AG04450 (cell line): ENCODE results near the gene SCGB3A2. TPM values are rescaled to one million over a fixed set of nuclear protein-coding genes. Genes with fewer than 3 reads are reported as not detected.

ENCODE experiments used
- CTCF ChIA-PET: fragments of 300-600, 350-600 bp; formaldehyde crosslinking; extraction: SDS; loops from one replicate; lab custom pipeline; 2022; ENCODE audit warnings: antibody characterized with exemption, inconsistent platforms; lab: Charles Lee
- POLR2A ChIA-PET: fragments of 350-600 bp; formaldehyde crosslinking; extraction: SDS; loops from one replicate; lab custom pipeline; 2021; ENCODE audit warnings: antibody characterized with exemption, inconsistent platforms; lab: Yijun Ruan, JAX
- DNase-seq: peaks from one replicate; pipeline ENCODE4 v3.0.0-alpha.2; 2011; ENCODE audit warnings: low read depth, low spot score
- H3K27ac ChIP-seq: one replicate; pipeline ENCODE4 v1.5.1; 2012; ENCODE audit warnings: low read depth, low read length, control low read depth
- H3K27me3 ChIP-seq: one replicate; pipeline ENCODE4 v1.6.0; 2012; ENCODE audit warnings: low read length; ENCODE audit not compliant: control insufficient read depth, insufficient read depth
- H3K4me3 ChIP-seq: 2 replicates; pipeline ENCODE4 v1.5.1; 2011; ENCODE audit warnings: mild to moderate bottlenecking, low read depth, low read length, control low read depth
- H3K9me3 ChIP-seq: 2 replicates; pipeline ENCODE4 v1.5.1; 2012; ENCODE audit warnings: low read length; ENCODE audit not compliant: control insufficient read depth, insufficient read depth
- polyA plus RNA-seq: library from polyadenylated mRNA; depleted of rRNA; stranded (reverse); fragments of >200 nt; gene quantifications from 2 replicates; pipeline ENCODE4 v1.2.3, GENCODE V29; 2011; rRNA removed
- TF ChIP-seq, protein P1 (sequence below): IDR thresholded peaks from 2 replicates; pipeline ENCODE4 v1.5.1; 2011; ENCODE audit warnings: low read depth, low read length, control low read depth, inconsistent platforms

Gene SCGB3A2
- polyA plus RNA-seq, 1 experiment: not detected

DNA sequence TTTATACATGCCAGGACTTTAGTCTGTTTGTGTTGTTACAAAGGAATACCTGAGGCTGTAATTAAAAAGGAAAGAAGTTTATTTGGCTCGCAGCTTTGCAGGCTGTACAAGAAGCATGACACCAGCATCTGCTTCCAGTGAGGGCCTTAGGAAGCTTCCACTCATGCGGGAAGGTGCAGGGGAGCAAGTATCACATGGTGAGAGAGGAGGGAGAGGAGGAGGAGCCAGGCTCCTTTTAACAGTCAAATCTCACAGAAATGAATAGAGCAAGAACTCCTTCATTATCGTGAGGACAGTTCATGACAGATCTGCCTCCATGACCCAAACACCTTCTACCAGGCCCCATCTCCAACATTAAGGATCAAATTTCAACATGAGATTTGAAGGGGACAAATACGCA is 46.5 kb downstream of the SCGB3A2 start:
- POLR2A ChIA-PET: no interaction called here

DNA sequence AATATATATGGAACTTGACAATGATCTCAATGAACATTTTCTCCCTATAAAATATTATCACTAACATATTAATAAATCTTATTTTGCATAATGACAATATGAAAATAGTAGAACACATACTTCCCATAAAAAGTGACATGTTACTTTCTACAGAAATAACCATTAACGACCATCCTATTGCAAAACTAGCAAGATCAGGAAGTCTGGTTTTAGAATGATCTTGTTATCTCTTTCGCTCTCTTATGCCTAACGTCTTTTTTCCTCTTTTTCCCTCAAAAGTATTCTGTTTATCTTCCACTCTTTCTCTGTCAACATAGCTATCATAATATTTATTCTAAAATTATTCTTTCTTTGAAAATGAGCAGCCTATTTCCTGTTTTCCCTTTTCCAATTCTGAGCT is 49.4 kb downstream of the SCGB3A2 start:
- TF ChIP-seq, protein P1, sequence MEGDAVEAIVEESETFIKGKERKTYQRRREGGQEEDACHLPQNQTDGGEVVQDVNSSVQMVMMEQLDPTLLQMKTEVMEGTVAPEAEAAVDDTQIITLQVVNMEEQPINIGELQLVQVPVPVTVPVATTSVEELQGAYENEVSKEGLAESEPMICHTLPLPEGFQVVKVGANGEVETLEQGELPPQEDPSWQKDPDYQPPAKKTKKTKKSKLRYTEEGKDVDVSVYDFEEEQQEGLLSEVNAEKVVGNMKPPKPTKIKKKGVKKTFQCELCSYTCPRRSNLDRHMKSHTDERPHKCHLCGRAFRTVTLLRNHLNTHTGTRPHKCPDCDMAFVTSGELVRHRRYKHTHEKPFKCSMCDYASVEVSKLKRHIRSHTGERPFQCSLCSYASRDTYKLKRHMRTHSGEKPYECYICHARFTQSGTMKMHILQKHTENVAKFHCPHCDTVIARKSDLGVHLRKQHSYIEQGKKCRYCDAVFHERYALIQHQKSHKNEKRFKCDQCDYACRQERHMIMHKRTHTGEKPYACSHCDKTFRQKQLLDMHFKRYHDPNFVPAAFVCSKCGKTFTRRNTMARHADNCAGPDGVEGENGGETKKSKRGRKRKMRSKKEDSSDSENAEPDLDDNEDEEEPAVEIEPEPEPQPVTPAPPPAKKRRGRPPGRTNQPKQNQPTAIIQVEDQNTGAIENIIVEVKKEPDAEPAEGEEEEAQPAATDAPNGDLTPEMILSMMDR: no peak
- no peak overlapping the region for H3K4me3 ChIP-seq
- ChIA-PET POLR2A (no interaction called here), CTCF (interaction anchor here (1.3 kb wide), 1 partner anchor 70 kb away, joined by 9 read pairs; no protein-coding TSS in a partner anchor)
- H3K9me3 ChIP-seq: no peaks in the 10 kb centered on the region
- H3K27me3 ChIP-seq: no peaks in the 10 kb centered on the region
- no peak for DNase-seq
- no peak overlapping the region for H3K27ac ChIP-seq

More for the DNA sequence above, 46.5 kb downstream of the SCGB3A2 start:
- no peak for DNase-seq
- no peaks in the 10 kb centered on the region for H3K9me3 ChIP-seq
- H3K27me3 ChIP-seq: no peaks in the 10 kb centered on the region
- CTCF ChIA-PET: interaction anchor here (1.2 kb wide), 1 partner anchor 9 kb away, joined by 6 read pairs; no protein-coding TSS in a partner anchor
- H3K4me3 ChIP-seq: no peak overlapping the region
- TF ChIP-seq, protein P1: no peak
- no peak overlapping the region for H3K27ac ChIP-seq

DNA sequence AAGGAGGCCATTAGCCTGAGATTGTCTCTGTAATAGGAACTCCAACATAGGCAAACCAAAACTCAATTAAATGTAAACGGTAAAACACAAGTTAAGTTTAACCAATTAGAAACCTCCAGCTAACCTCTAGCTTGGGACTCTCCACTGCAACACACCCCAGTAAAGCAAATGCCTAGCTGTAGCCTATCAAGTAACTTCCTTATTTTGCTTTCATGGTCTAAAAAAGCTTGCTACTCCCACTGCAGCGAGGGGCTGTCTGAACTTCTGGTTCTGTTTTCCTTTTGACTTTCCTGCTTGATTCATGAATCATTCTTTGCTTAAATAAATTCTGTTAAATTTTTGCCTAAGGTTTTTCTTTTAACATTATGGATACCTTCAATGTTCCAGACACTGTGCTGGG is 52.3 kb downstream of the SCGB3A2 start:
- ChIA-PET POLR2A (no interaction called here), CTCF (interaction anchor here (5.9 kb wide), 1 partner anchor 73 kb away, joined by 78 read pairs; no protein-coding TSS in a partner anchor)
- Histone ChIP-seq H3K9me3 (no peaks in the 10 kb centered on the region), H3K27me3 (no peaks in the 10 kb centered on the region), H3K4me3 (no peak overlapping the region), H3K27ac (no peak overlapping the region)
- no peak for DNase-seq
- TF ChIP-seq, protein P1: no peak

Other genes with a start within 250 kb of the SCGB3A2 start
- gene JAKMIP2, start 96.0 kb upstream of the SCGB3A2 start, polyA plus RNA-seq: 0.02 and 0.19 TPM in 2 replicates
- not detected in 2 replicates for gene SPINK1, start 47.0 kb upstream of the SCGB3A2 start, polyA plus RNA-seq
- not detected in 2 replicates for gene C5orf46, start 27.8 kb downstream of the SCGB3A2 start, polyA plus RNA-seq
- not detected in 2 replicates for gene SPINK5, start 185.3 kb downstream of the SCGB3A2 start, polyA plus RNA-seq